Activated CD4-positive, CD25-positive, alpha-beta regulatory T cell treated with anti-CD3 and anti-CD28 coated beads, Interleukin-2, amount 50 U/mL, for 72 hours (primary cell): ENCODE measurements around the gene TBL1X.
A peak's percentile ranks its signal among the peaks of the same experiment; 100 is the strongest.

Experiments
- DNase-seq: peaks from one replicate; pipeline ENCODE4 v3.0.0; 2021

Gene TBL1X

DNA sequence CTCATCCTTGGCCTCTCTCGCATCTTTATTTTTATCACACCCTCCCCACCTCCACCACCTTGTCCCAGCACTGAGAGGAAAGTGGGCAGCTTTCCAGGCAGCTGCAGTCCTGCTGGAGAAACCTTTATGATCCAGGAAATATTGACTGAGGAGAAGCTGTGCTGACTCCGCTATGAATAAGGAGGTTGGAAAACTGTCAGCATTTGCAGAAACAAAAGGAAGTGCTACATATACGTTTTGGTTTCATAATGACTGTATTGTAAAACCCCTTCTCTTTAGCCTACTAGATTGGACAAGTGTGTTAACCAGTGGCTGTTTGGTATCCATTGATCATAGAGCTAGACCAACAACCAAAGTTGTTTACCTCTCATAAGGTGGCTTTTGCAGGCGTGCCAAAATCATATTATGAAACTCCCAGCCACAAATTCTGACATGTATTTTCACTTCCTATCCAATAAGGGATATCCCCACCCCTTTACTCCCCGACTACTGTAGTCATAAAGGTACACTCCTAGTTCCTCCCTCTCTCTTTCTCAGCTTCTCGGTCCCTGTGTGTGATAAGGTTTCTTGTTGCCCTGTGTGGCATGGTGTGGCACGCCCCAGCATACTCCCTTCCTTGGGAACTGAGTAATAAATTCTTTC is 212.4 kb downstream of the TBL1X start:
- DNase-seq: no peak

GRCh38 chrX:9678215-9678965 is 213.5 kb downstream of the TBL1X start:
- no peak for DNase-seq

- no peak for DNase-seq
Measured at GRCh38 chrX:9681011-9681410, 216.2 kb downstream of the TBL1X start.

GRCh38 chrX:9681422-9681821 is 216.6 kb downstream of the TBL1X start:
- DNase-seq: no peak

DNA sequence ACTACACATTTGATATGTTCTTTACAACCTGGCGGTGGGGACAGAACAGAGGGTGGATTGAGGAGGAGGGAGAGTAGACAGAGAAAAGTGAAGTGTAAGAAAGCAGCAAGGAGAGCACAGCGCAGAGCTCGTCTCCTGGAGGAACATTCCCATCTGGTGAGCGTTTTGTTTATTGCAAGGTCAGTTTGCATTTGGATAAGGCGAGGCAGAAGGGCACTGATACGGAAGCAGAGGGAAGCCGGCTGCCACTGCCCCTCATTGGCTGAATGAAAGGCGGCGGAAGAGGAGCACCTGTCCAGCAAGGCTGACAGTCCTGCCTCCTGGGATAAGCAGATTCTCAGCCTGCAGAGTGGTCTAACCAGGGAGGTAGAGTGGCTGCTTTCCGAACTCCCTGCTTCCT is 217.6 kb downstream of the TBL1X start:
- no peak for DNase-seq

DNA sequence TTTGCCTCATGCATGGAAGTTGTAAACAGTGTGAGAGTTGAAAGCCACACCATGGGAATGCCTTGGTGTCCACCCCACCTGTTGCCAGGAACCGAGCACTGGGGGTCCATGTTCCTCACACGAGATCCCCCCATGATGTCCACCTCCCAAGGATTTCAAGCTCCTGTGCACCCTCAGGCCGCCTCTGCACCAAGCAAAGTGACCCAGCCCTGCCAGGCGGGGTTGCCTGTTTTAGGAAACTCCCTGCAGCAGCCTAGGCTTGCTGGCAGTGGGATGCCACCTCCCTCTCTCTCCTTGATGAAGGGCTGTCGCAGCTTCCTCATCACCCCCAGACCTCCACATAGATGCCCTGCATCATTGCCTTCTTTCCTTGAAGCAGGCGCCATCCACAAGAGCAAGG is 218.0 kb downstream of the TBL1X start:
- no peak for DNase-seq

- no peak for DNase-seq
Measured at GRCh38 chrX:9683350-9683749, 218.5 kb downstream of the TBL1X start.

DNA sequence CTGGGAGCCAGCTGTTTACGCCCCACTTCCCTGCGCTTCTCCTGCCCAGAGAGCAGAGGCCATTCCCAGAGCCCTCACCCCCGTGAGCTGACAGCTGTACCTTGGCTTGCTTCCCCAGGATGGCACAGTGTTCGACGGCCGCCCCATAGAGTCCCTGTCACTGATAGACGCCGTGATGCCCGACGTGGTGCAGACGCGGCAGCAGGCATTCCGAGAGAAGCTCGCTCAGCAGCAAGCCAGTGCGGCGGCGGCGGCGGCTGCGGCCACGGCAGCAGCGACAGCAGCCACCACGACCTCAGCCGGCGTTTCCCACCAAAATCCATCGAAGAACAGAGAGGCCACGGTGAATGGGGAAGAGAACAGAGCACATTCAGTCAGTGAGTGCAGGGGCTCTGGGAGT is 223.0 kb downstream of the TBL1X start:
- DNase-seq: no peak

DNA sequence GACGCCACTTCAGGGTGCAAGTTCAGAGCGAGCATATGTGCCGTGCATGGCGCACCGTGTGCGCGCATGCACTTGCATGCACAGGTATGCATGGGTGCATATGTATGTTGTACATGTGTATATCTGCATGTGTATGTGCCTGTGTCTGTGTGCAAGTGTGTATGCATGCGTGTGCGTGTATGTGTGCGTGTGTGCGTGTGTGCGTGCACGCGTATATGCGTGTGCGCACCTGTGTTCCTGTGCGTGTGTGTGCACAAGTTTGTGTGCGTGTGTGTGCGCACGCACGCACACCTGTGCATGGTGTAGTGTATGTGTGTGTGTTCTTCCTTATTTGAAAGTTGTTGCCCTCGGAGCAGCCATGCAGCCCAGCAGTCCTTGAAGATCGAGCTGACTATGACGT is 224.0 kb downstream of the TBL1X start:
- DNase-seq: no peak

DNA sequence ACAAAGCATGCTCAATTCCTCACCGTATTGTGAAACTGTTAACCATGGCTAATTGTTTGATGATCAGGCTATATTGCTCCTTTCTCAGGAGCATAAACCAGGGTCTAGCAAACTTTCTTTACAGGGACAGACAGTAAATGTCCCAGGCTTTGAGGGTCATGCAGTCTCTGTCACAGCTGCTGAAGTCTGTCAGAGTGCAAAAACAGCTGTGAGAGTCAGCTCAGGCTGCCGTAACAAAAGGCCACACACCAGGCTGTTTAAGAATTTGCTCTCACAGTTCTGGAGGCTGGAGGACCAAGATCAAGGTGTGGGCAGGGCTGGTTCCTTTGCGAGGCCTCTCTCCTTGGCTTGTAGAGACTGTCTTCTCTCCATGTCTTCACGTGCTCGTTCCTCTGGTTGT is 225.2 kb downstream of the TBL1X start:
- no peak for DNase-seq

GRCh38 chrX:9693307-9694001 is 228.6 kb downstream of the TBL1X start:
- DNase-seq: no peak

DNA sequence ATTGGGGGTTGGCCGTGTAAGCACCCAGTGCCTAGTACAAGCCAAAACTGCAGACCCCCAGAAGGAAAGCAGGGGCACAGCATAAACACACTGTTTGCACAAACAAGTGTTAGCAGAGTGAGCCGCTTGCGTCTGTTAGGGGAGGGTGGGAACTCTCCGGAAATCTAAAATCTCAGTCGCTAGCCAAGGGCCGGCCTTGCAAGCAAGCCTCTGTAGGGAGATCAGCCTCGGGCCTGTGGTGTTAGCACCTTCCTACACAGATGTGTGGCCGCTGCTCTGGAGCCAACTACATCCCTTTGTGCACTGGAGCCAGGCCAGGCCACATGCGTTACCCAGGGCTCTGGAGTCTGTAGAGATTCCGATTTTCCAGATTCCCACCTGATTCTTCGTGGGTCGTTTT is 233.7 kb downstream of the TBL1X start:
- no peak for DNase-seq

DNA sequence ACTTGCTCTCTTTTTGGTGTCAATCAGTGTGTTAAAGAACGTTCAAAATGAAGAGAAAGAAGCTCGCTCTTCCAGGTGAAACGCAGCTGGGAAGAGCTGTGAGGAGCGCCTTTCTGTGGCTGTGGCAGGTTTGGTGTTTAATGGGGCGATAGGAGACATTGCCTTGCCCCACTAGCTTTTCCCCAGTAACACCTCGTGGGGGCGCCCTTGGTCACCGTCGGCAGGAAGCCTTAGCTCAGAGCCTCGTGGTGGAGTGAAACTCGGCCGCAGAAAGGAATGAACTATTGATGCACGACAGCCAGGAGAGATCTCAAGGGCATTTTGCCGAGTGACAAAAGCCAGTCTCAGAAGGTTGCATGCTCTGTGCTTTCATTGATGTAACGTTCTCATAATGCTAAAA is 235.7 kb downstream of the TBL1X start:
- no peak for DNase-seq

GRCh38 chrX:9701790-9702189 is 236.9 kb downstream of the TBL1X start:
- DNase-seq: no peak

GRCh38 chrX:9703406-9703805 is 238.5 kb downstream of the TBL1X start:
- DNase-seq: no peak

DNA sequence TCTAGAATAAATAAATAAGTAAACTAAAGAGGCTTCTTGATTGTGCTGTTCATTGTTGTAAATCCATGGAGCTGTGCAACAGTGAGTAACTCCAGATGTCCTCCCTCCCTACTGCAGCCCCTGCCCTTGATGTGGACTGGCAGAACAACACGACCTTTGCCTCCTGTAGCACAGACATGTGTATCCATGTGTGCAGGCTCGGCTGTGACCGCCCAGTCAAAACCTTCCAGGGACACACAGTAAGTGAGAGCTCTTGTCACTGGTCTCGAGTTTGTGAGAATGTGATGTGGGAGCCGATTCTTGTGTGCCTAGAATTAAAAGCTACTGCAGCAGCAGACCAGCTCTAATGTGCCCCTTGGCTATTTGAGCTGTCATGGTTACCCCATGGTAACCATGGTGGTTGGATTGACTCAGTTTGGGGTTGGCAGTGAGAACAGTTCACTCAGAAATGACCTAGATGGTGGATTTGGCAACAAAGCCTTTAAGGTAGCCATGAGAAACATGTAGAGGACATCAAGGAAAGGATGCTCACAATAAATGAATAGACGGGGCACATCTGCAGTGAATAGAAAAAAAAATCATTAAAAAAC is 240.1 kb downstream of the TBL1X start:
- no peak for DNase-seq

DNA sequence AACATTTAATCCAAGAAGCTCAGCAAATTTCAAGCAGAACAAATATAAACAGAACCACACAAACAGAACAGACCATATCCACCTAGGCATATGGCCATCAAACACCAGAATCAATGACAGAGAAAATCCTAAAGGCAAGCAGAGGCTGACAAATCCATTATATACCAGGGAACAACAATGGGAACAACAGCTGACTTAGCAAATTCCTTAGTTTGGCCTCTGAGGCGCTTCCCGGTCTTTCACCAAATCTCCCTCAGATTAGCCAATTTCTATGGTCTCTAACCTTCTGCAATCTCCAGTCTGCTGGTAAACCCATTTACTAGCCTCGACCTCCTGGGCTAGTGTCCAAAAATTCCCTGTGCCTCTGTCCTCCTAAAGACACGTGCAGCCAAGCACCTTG is 241.6 kb downstream of the TBL1X start:
- no peak for DNase-seq

GRCh38 chrX:9707306-9708033 is 242.6 kb downstream of the TBL1X start:
- no peak for DNase-seq

GRCh38 chrX:9708086-9708485 is 243.2 kb downstream of the TBL1X start:
- no peak for DNase-seq

- peak; percentile 83 for DNase-seq
Measured at GRCh38 chrX:9708923-9709553, 244.2 kb downstream of the TBL1X start.

DNA sequence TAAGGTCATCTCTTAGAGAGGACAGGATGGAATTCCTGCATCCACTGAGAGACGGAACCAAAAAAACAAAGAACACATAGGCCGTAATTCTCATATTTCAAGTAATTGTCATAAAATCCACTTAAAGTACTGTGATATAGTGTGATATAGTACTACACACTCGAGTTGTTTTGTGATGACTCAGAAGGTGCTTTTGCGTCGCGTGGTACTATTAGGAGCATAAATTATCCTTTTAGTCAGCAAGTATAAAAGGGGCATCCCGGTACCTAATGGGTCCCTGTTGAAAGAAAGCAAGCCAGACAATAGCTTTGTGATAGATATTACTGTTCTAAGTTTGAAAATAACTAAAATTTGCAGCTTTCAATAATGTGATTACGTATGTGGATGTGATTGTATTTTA is 245.5 kb downstream of the TBL1X start:
- DNase-seq: no peak

- DNase-seq: no peak
Measured at GRCh38 chrX:9717376-9717775, 252.5 kb downstream of the TBL1X start.

DNA sequence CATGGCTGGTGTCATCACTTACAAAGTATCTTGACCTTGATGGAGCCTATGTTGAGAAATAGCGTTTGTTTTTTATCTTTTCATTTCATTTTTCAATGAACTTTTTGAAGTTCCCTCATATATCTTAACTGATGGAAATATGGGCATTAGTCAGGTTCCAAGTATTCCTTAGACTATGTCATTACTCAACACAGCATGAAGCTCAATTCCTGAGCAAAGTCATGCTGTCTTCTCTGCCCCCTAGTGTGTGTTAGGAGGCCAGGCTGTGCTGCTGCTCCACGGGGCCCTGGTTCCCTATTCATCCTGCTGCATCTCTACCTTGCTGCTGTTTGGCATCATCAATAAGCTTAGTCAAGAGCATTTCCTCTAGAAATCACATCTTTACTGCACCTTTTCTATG is 259.9 kb downstream of the TBL1X start:
- no peak for DNase-seq
